Hepatocyte (in vitro differentiated cells): ENCODE data around the gene FLT1.

Experiments
- EZH2 ChIP-seq: fragments of 200-600 bp; sonication (generic); IDR thresholded peaks from 2 replicates; pipeline ENCODE4 v1.6.1; 2016; ENCODE audit warnings: antibody characterized with exemption, mild to moderate bottlenecking, borderline replicate concordance
- TF ChIP-seq, protein P1 (sequence below): fragments of 200-600 bp; sonication (generic); IDR thresholded peaks from 2 replicates; pipeline ENCODE4 v1.5.1; 2016; ENCODE audit warnings: antibody characterized with exemption, mild to moderate bottlenecking; ENCODE audit not compliant: poor library complexity

DNA sequence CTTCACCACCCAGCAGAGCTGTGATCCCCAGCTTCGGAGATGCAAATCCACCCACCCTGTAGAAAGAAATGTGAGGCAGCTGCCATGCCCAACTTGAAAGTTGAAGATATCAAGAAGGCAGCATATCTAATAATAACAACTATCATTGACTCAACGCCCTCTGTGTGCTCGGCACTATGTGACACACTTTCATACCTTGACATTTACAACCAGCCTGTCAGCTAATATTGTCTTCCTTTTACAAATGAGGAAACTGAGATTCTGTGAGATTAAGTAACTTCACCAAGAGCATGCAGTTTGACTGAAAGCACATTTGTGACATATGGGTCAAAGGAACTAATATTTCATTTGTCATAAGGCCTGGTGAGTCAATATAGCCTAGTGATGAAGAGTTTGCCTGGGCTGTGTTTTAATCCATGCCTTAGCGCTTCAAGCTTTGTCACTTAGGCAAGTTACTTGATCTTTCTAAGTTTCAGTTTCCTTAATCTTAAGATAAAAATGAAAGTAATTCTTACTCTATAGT is 137.0 kb downstream of the FLT1 start:
- TF ChIP-seq, protein P1, sequence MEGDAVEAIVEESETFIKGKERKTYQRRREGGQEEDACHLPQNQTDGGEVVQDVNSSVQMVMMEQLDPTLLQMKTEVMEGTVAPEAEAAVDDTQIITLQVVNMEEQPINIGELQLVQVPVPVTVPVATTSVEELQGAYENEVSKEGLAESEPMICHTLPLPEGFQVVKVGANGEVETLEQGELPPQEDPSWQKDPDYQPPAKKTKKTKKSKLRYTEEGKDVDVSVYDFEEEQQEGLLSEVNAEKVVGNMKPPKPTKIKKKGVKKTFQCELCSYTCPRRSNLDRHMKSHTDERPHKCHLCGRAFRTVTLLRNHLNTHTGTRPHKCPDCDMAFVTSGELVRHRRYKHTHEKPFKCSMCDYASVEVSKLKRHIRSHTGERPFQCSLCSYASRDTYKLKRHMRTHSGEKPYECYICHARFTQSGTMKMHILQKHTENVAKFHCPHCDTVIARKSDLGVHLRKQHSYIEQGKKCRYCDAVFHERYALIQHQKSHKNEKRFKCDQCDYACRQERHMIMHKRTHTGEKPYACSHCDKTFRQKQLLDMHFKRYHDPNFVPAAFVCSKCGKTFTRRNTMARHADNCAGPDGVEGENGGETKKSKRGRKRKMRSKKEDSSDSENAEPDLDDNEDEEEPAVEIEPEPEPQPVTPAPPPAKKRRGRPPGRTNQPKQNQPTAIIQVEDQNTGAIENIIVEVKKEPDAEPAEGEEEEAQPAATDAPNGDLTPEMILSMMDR, result no peak
- TF ChIP-seq EZH2, result no peak
